NCI-H1417 treated with DMSO at 0.1 percent for 48 hours (cell line): Measurements from ENCODE around the gene LRCH4.
"Not testable (repeated sequence)": the region's sequence is repeated elsewhere in the genome, so short reads cannot be mapped to it uniquely, and the experiment has no call there.

Experiments used
- DNase-seq: peaks from one replicate; lab custom pipeline; 2025; lab: John Stamatoyannopoulos, UW

The LRCH4 gene

DNA sequence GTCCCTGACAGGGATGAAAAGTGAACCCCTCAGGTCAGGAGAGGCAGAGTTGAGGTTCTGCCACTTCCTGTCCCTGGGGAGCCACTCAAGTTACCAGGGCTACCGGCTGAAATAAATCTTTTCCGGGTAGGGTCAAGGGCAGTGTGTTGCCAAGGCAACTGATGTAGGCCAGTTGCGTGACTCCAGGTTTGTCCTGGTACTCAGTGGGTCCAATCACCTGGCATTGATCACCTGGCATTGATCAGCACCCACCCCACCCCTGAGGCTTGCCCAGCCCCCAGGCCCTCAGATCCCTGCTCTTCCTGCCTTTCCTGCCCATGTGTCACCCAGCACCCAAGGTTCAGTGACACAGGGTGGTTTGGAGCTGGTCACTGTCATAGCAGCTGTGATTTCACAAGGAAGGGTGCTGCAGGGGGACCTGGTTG, 18.2 kb downstream of the LRCH4 start:
- no peak for DNase-seq

DNA sequence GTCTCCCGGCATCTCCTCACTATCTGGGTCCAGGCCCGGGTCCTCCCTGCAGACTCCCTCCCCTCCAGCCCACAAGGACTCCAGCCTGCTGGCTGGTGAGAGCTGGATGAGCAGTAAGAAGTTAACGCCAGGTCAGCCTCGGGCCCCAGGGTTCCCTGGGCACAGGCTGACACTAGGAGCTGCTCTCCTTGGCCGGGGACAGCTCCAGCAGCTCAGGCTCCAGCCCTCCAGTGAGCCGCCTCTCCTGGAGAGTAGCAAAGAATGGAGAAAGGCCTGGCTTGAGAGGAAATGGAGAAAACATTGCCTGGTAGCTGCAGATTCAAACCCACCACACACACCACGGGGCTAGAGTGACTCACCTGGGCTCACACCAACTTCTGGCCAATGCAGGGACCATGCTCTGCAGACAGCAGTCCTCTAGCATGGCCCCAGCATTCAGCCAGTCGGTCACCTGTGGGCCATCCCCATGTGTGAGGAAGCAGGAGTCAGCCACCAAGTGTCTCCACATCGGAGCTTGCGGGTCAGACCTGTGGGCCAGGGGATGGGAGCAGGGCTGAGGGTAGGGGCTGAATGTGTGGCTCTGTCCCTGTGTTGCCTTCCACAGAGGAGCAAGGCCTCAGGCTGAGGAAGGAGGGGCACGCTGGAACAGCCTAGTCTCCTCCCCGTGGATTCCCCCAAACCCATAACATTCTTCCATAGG, 18.7 kb downstream of the LRCH4 start:
- no peak for DNase-seq

DNA sequence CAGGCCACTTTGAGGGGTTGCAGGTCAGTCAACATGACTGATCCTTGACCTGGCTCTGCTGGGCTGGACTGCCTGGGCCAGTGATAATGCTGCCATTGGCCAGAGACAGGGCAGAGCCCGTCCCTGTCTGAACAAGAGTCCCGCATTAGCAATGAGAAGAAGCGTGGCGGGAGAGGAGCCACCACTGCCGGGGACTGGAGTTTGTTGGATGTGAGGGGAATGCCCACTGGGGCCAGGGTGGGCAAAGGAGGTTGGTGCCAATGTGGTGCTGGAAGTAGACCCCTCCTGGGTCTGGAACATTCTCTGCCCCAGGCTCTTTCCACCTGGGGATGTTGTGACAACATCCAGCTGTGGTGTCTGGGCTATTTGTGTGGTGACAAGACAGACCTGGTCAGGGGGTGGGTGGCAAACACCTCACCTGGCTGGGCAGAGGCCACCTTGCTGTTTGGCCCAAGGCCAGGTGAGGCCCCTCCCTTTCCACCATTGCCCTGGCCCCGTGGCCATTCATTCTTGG, 19.9 kb downstream of the LRCH4 start:
- DNase-seq, result no peak

DNA sequence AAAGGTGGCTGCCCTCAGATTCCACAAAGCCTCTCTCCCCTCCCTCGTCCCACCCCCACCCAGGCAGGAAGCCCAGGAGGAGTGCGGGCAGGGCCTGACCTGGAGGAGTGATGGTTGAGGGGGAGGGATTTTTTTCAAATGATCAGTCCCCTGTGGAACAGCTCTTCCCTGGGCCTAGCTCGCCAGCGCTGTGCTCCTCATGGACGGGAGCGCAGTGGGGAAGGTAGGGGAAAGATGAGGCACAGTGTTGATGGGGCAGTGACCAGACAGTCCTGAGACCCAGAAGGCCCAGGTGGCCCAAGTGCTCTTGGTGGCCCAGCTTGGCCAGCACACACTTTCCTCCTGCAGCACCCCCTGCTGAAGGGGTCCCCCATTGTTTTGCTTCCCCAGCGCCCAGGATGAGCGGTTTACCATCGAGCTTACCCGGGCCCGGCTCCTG, 20.8 kb downstream of the LRCH4 start:
- no peak for DNase-seq

DNA sequence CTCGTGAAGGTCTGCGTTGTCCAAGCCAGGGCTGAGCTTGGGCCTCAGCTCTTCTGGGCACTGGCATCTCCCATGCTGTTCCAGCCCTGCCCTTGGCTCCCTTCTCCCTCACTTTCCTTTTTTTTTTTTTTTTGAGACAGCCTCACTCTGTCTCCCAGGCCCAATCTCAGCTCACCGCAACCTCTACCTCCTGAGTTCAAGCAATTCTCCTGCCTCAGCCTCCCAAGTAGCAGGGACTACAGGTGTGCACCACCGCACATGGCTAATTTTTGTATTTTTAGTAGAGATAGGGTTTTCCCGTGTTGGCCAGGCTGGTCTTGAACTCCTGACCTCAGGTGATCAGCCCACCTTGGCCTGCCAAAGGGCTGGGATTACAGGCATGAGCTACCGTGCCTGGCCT, 21.5 kb downstream of the LRCH4 start:
- DNase-seq, result not testable (repeated sequence)

DNA sequence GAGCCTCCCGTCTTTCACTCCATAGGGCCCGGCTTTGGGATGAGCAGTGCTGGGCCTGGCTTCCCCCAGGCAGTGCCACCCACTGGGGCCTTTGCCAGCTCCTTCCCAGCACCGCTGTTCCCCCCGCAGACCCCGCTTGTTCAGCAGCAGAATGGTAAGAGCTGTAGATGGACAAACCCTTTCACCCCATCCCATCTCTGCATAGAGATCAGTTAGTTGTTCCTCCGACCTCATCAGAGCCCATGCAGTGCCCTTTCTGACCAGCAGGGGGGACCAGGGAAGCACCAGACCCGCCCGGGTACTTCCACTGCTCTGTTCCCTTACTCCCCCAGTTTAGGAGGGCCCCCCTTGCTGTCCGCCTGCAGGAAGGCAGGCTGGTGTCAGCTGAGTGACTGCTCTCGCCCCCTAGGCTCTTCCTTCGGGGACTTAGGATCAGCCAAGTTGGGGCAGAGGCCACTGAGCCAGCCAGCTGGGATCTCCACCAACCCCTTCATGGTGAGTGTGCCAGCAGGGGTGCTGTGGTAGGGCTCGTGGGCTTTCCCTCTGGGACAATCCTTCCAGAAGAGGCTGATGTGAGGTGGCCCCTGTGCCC, 22.0 kb downstream of the LRCH4 start:
- no peak for DNase-seq

DNA sequence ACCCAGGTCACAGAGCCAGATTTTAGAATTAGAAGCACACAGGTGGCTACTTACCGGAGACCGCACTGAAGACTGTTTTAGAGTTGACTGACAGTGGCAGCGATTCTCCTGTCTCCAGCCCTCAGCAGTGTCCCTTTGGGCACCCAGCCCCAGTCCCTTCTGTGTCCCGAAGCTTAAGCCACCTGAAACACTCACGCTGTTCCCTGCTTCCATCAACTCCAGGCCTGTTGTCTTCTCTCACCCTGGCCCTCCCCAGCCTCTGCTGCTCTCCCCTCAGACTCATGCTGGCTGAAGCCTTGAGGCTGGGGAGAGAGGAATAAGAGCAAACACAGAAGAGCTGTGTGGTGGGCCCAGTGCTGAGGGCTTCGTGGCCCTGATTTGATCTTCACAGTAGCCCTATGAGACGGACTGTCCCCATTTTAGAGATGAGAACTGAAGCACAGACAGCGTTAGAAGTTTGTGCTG, 22.8 kb downstream of the LRCH4 start:
- DNase-seq, result no peak

DNA sequence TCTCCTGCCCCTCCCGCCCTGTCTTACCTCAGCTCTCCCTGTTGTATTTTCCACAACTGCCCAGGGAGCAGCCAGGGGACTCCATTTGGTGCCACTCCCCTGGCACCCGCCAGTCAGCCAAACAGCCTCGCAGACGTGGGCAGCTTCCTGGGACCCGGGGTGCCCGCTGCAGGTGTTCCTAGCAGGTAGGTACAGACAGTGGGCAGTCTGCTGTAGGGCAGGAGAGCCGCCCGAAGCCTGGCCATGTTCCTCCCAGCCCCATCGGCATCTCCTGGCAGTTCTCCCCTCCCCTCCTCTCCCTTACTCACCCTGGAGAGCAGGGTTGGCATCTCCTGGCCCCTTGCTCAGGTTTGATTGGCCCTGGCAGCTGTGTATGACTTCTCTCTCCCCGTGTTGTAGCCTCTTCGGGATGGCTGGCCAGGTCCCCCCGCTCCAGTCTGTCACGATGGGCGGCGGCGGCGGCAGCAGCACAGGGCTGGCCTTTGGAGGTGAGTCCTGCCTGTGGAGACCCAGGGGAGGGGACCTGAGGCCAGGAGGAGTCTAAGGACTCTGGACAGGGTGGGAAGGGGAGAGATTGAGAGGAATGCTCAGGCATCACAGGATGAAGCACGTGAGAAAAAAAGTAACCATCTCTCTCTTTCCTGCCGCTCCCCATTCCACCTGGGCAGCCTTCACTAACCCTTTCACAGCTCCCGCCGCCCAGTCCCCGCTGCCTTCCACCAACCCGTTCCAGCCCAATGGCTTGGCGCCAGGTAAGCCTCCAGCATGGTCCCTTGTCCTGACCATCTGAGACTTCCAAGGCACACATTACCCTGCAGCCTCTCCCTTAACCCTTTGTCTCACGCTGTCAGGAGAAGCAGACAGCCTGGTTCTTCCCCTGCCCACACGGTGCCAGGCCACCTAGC, 23.5 kb downstream of the LRCH4 start:
- no peak for DNase-seq

DNA sequence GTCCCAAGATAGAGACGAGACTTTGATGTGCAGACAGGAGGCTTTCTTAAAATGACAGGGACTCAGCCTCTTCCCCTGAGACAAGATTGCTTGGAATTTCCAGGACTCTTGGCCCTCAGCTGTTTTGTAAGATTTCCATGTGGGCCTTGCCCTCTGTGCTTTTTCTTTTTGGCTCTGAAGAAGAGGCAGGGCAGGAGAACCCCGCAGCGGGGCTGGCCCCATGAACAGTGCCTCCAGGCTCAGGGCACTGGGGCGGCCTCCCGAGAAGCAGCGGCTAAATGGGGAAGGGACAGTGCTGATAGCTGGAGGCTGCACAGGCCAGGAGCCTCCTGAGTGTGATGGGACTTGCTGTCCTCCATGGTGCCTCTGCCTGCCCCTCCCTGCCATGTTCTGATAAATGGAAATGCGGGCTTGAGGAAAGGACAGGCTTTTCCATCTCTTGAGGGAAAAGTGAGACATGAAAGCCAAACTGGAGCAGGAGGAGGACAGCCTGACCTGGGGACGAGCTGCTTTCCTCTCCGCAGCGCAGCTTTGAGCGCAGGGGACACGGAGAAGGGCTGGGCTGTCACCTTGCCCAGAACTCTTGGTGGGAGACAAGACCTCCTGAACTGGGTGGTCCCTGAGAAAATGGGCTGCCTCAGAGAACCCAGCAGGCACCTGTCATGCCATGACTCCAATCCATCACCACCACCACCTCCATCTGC, 24.3 kb downstream of the LRCH4 start:
- DNase-seq, result no peak

DNA sequence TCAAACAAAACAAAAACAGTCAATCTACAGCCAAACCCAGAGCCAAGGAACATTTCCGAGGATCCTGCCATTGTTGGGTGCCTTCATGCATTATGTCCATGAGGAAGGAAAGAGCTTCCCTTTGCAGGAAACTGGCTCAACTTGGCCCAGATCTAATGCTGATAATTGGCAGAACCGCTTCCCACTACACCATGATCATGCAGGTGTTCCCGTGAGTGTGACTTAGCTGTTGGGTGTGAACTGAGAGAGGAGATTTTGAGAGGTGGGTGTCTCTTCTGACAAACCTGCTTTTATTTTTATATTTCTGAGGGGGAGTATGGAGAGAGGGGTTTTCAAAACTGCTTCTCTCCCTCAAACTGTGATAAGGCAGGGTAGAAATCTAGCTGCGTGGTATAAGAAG, 26.8 kb downstream of the LRCH4 start:
- no peak for DNase-seq

DNA sequence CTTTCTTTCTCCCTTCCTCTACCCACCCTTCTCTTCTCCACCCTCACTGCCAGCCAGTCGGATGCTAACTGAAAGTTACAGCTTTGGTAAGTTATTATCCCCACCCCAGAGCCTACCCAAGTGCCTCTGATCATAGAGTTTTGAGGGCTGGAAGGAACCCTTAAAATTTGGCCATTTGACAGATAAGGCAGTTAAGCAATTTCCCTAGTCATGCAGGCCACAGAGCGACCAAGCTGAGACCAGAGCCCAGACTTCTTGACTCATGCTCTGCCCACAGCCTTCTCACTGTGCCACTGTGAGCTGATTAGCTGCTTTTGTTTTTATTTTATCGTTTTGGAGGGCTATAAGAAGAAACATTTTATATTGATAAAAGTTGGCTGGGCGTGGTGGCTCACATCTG, 29.4 kb downstream of the LRCH4 start:
- DNase-seq, result no peak

DNA sequence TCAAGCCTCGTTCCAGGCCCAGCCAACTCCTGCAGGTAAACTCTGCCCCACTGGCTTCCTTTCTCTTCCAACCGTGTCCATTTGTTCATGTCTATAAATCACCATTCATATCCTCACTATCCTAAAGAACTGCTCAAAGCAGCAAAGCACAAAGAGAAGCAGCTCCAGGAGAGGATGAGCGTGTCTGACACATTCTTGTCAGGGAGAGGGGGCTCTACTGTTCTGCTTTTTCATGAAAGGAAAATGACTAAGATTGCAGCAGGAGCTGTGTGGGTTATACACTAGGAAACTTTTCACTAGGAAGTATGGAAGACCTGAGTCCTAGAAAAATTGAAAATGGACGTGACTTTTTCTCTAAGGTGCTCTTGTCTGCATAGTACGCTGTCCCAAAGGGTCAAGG, 30.2 kb downstream of the LRCH4 start:
- no peak for DNase-seq

DNA sequence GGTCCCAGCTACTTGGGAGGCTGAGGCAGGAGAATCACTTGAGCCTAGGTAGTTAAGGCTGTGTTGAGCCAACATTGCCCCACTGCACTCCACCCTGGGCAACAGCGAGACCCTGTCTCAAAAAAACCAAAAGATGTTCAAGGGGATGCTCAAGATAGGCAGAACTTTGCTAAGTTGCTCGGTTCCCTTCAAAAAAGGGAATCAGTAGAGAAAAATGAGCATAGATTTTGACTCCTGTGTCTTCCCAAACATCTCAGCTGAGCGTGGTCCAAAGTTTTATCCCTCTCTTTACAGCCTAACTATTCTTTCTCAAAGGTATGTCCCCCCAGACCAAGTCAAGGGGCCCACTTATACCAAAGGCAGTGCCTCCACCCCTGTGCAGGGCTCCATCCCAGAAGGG, 32.9 kb downstream of the LRCH4 start:
- DNase-seq, result no peak

DNA sequence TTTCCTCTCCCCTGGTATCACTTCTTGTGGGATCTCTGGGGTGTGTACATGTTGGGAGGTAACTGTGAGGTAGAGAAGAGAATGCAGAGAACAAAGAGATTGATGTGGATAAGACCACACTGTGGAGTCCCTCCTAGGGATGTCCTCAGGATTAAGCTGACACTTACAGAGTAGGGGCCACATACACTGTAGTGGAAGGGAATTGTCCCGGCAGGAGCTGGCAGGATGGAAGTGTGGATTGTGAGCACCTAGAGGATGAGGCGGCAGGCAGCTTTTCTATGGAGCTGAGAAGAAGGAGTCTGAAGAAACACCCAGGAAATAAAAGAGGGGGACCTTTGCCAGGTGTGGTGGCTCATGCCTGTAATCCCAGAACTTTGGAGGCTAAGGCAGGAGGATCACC, 33.4 kb downstream of the LRCH4 start:
- DNase-seq, result no peak

DNA sequence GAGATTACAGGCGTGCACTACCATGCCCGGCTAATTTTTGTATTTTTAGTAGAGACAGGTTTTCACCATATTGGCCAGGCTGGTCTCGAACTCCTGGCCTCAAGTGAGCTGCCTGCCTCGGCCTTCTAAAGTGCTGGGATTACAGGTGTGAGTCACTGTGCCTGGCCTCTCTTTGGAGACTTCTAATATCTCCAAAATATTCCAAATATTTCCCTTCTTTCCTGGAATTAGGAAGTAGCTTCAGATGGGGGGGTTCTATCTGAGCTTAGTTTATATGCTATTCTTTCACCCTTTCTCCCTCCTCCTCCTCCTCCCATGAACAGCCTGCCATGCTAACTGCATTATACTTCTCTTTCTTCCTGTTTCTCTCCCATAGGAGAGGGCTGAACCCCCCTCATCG, 37.5 kb downstream of the LRCH4 start:
- DNase-seq, result not testable (repeated sequence)

DNA sequence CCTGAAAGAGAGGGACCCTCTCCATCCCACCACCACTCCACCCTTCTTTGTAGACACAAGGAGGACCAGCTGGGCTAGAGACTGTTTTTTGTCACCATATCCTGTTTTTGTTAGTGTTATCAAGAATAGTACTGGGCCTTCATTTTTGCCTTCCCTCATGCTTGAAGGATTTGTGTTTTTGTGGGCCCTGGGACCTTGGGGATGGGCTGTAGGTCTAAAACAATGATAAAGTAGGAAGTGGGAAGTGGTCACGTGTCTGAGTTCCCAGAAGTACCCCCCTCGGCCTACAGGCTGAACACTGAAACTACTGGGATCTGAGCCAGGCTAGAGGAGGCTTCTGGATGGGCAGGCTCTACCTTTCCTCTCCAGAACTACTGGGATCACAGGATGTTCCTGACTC, 38.1 kb downstream of the LRCH4 start:
- DNase-seq, result no peak

DNA sequence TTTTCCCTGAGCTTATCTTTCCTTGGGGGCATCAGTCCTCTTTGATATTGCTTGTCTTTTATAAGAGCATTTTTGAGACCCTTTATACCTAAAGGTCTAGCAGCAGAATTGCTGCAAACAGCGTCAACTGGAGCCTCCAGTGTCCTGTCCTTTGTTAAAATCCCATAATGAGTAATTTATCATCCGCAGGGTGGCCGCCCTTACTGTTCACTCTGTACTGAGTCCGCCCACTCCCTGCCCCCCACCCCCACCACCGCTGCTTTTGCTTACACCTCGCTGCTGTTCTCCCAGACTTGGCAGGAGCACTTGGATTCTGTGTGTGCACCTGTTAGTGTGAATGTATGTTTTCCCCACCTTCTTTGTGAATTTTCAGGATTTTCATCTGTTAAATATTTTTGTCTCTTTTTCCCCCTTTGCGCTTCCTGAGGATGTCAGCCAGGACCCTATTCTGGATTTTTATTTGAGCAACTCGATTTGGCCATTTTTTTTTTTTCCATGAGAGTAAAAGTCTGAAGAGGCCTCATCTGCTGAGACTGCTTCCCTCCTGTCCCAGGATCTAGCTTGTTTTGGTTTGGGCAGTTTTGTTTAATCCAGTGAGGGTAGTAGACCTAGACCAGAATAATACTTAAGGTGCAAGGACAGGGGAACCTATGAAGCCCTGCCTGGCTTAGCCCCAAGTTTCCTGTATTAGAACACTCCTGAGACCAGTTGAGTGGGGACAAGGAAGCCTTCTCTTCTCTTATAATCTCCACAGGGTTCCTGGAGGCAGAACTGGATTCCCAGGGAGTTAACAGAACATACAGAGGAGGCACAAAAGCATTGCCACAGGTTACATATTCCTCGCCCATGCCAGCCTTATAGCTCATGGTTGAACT, 38.8 kb downstream of the LRCH4 start:
- peak; percentile 47 for DNase-seq

DNA sequence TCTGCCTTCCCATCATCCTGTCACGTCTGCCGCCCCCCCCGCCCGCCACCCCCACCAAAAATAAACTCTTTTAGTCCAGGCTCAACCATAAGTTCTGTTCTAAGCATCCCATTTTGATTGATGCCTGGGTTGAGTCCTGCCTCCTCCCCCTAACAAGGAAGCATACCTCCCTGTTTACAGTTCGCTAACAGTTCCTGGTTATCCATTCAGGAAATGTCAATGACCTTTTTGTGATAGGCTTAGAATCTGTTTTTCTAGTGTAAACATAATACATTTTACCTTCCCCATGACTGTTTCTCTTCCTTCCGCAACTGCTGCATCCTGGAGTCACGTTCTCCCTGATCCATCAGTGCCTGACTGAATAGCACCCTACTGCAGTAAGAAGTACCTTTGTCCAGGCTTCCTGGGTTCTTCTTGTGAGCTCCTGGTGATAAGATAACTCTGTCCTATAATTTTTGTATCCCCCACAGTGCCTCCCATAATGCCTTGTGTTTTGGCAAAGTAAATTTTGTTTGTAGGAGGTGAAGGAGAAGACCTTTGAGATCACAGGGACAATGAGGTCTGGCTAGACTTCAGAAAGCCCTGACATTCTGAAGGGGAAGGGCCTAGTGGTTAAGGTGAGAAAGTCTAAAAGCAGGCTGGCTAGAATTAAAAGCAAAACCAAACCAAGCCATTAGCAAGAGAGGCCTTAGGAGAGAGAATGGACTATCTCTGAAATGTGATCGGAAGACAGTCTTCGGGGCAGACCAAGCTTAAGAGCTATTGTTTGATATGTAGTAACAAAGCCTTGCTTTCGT, 39.6 kb downstream of the LRCH4 start:
- DNase-seq, result no peak

DNA sequence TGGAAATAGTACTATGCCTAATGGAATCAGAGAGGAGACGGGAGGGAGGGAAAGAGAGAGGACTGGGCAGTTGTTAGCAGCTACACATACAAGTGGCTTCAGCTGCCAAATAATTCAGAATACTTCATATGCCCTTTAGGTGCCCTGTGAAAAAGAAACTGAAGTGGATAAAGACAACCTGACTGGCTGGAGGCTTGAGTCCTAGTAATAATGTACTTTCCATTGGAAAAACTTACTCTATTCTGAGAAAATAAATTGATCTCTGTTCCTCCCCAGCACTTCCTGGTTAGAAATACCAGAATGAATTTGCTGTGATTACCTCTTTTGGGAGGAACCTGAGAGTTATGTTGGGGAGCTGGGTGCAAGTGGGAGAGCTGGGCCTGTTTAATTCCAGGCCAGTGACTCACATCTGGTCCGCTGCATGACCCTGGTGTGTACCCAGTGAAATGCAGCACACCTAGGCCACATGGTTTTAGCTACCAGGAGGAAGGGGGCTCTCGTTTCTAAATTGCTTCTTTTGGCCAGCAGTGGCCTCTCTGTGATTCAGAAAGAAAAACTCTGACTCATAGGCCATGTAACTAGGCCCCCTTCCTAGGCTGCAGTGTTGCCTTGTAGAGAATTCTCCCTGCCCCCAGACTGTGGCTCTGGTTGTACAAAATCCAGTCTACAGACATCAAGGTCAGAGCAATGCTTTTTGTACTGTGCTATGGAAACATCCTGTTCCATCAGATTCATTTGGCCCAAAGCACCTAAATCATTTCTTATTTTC, 40.4 kb downstream of the LRCH4 start:
- DNase-seq, result no peak
